GM18858 (cell line): ENCODE results near the gene DIS3L.
A peak's percentile ranks its signal among the peaks of the same experiment; 100 is the strongest.
"Not testable (repeated sequence)": the region's sequence is repeated elsewhere in the genome, so short reads cannot be mapped to it uniquely, and the experiment has no call there.

Experiments
- ATAC-seq: cut with Tn5 transposase; IDR thresholded peaks from one replicate; pipeline ENCODE4 v1.9.1; 2021; ENCODE audit not compliant: unreplicated experiment

Gene DIS3L

DNA sequence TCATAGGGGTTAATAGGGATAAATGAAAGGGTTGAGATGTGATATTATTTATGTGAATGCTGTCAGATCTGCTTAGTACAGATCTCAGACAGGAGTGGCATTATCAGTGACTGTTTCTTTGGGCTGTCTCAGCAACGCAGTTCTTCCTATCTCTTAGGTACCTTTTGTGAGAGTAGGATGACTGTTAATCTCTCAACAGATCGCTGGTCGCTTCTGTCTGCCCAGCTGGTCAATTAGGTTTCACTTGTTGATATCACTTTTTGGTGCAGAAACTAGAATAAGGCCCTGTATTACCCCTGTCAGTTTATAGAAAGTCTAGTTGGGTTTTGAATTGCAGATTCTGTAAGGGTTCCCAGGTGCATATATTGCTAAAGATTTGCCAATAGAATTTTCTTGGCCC lies 16.5 kb downstream of the DIS3L start:
- ATAC-seq = no peak

DNA sequence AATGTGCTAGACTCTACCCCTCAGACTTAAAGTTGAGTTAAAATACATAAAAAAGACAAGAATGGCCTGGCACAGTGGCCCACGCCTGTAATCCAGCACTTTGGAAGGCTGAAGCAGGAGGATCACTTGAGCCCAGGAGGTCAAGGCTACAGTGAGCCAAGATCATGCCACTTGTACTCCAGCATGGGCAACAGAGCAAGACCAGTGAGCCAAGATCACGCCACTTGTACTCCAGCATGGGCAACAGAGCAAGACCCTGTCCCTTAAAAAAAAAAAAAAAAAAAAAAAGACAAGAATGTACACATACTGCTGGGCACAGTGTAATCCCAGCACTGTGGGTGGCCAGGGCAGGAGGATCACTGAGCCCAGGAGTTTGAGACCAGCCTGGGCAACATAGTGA lies 17.4 kb downstream of the DIS3L start:
- ATAC-seq = no peak

DNA sequence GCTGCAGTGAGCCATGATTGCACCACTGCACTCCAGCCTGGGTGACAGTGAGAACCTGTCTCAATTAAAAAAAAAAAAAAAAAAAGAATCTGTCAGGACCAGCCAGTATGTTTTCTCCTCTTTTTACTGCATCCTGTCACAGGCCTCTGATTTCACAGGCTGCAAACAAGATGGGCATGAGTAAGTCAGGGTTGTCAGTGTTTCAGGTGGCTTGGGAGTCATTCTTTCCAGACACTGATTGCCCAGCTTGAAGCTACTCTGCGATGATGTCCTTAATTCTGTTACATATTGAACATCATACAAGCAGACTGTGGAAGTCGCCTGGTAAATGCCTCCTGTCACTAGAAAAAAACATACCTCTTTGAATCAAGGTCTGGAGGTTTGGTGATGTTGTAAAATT lies 18.8 kb downstream of the DIS3L start:
- ATAC-seq = no peak

DNA sequence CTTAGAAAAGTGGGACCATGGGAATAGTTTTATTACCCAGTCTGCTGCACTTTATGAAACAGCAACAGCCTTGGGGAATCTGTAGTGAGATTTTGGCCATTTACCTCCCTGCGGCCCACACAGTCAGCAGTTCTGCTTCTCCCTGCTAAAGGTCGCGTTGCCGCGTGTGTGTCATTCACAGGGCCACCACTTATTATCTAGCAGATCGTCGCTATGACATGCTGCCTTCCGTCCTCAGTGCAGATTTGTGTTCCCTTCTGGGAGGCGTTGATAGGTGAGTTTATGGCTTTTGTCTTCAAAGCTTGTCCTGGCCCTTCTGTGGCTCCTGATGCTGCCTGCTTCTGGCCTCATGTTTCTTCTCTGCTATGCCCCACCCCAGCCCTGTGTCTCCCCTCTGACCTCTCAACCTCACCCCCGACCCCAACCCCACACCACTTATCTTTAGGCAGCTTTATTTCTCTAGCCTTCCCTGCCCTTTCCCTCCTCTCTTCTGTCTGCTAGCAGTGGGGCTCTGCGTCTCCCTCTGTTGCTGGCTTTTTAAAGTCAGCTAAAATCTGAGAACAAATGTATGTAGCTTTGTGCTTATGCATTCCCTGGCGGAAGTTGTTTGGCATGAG lies 30.1 kb downstream of the DIS3L start:
- ATAC-seq = no peak

DNA sequence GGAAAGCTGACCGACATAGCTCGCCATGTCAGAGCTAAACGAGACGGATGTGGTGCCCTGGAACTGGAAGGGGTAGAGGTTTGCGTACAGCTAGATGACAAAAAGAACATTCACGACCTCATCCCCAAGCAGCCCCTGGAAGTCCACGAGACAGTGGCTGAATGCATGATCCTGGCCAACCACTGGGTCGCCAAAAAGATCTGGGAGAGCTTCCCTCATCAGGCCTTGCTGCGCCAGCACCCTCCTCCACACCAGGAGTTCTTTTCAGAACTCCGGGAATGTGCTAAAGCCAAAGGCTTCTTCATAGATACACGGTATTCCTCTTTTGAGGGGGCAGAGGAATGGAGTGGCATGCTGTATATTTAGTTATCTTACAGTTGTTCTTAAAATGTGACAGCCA lies 32.7 kb downstream of the DIS3L start:
- no peak for ATAC-seq

DNA sequence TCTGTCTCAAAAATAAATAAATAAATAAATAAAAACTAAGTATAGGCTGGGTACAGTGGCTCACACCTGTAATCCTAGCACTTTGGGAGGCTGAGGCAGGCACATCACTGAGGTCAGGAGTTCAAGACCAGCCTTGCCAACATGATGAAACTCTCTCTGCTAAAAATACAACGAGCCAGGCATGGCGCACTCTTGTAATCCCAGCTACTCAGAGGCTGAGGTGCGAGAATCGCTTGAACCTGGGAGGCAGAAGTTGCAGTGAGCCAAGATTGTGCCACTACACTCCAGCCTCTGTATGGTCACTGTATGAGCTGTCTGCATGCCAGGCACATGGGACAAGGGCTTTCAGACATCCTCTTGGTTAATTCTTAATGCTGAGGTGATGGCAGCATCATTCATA lies 34.4 kb downstream of the DIS3L start:
- ATAC-seq = no peak

DNA sequence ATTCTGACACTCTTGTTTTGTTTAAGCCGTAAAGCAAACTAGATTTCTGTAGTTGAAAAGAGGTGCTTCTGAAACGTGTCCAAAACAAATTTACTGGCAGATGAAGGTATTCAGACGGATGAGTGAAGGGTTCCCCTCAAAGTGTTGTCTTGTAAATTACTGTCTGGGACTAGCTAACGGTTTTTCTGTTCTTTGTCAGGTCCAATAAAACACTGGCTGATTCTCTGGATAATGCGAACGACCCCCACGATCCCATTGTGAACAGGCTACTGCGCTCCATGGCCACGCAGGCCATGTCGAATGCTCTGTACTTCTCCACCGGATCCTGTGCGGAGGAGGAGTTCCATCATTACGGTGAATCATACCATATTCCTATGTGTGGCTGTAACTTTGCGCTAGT lies 35.4 kb downstream of the DIS3L start:
- no peak for ATAC-seq

DNA sequence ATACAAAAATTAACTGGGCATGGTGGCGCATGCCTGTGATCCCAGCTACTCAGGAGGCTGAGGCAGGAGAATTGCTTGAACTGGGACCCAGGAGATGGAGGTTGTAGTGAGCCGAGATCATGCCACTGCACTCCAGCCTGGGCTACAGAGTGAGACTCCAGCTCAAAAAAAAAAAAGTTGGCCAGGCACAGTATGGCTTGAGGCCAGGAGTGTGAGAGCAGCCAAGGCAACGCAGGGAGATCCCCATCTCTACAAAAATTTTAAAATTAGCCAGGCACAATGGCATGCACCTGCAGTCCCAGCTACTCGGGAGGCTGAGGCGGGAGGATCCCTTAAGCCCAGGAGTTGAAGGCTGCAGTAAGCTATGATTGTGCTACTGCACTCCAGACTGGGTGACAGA lies 55.2 kb downstream of the DIS3L start:
- not testable (repeated sequence) for ATAC-seq

DNA sequence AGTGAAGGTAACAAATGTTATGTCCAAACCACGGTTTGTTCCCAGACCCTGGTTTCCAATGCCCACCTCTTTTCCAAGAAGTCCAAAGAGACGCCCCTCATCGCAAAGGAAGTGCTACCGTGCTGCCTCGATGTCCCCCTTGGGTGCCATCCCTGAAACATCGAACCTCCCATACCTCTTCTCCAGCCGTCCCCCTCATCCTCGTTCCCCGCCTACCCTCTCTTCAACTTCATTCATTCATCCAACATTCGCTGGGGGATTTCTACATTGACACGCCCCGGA lies 62.6 kb downstream of the DIS3L start:
- ATAC-seq = no peak

DNA sequence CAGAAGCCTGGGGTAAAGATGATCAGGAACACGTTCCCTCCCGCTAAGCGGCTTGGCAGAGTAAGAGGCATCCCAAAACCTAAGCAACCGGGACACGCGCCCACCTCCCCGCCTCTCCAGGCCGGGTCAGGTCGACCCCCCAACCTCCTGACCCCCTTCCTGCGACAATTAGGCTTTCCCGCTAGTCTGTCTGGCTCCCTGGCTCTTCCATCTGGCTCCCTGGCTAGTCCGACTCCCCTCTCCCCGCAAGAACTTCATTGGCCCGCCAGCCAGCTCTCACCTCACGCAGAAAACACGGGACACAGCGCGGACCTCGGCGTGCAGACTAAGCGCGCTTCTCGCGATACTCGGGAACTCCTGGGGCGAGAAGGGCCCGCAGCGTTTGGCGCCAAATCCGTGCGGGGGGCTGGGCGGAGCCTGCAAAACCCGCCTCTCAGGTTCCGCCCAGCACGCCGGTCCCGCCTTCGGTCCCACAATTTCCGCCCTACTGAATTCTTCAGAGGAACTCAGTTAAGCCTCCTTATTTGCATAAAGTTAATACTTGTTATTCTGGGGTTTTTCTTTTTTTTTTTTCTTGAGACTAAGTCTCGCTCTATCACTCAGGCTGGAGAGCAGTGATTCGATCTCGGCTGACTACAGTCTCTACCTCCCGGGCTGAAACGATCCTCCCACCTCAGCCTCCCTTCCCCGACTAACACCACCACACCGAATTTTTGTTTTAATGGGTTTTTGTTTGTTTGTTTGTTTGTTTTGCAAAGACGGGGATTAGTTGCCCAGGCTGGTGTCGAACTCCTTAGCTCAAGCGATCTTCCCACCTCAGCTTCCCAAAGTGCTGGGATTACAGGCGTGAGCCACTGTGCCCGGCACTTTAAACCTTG lies 63.2 kb downstream of the DIS3L start, which contains the start of gene TIPIN:
Gene TIPIN, minus strand, starts transcription at position 327 of the 878 bp plus-strand sequence. CDS start 3,738 bp downstream, outside the sequence.
- ATAC-seq = peak; percentile 68

DNA sequence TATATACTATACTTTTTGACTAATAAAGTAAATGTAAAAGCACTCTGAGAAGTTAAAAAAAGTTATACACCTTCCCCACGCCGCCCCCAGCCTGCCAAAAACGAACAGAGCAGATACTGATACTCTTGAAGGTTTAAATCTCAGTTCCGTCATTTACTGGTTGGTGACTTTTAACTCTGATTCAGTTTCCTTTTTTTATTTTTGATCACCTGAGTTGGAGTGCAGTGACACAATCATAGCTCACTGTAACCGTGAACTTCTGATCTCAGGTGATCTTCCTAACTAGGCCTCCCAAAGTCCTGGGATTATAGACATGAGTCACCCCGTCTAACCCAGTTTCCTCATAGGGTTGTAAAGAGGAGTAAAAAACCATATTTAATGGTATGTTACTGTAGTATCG lies 66.4 kb downstream of the DIS3L start:
- no peak for ATAC-seq

DNA sequence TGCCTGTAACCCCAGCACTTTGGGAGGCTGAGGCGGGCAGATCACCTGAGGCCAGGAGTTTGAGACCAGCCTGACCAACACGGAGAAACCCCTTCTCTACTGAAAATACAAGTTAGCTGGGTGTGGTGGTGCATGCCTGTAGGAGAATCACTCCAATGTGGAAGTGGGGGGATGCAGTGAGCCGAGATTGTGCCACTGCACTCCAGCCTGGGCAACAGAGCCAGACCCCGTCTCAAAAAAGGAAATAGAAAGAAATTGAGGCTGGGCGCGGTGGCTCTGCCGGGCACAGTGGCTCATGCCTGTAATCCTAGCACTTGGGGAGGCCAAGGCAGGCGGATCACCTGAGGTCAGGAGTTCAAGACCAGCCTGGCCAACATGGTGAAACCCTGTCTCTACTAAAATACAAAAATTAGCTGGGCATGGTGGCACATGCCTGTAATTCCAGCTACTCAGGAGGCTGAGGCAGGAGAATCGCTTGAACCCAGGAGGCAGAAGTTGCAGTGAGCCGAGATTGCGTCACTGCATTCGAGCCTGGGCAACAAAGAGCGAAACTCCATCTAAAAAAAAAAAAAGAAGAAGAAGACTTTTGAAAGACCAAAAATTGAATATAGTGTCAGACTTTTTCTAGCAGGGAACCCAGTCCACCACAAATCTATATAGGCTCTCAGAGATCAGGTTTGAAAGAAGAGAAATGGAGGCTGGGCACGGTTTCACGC lies 68.5 kb downstream of the DIS3L start:
- ATAC-seq = not testable (repeated sequence)

DNA sequence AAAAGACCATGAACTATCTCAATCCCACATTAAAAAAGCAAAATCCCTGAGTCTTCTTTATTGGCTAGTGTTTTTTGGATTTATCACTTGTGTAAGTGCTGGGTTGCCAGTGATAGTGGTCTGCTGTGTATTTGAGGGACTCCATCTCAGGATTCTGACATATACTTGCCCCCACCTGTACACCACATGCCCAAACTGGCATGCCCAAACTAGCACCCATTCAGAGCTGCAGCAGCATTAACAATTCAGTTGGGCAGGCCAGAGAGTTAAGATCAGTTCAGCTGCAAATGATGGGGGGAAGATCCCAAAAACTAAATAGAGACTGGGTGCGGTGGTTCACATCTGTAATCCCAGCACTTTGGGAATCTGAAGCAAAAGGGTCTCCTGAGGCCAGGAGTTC lies 69.4 kb downstream of the DIS3L start:
- ATAC-seq = no peak

DNA sequence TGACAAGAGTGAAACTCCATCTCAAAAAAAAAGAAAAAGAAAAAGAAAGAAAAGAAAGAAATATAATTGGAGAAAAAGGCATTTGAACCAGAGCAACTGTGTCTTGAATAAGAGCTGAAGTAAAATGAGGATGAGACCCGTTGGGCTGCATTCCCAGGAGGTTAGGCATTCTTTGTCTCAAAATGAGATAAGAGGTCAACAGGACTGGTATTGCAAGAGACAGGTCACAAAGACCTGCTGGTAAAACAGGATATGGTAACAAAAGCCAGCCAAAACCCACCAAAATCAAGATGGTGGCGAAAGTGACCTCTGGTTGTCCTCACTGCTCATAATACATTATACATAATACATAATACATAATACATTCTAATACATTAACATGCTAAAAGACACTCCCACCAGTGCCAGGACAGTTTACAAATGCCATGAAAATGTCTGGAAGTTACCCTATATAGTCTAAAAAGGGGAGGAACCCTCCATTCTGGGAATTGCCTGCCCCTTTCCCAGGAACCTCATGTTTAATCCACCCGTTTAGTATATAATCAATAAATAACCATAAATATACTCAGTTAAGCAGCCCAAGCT lies 71.7 kb downstream of the DIS3L start:
- ATAC-seq = no peak

DNA sequence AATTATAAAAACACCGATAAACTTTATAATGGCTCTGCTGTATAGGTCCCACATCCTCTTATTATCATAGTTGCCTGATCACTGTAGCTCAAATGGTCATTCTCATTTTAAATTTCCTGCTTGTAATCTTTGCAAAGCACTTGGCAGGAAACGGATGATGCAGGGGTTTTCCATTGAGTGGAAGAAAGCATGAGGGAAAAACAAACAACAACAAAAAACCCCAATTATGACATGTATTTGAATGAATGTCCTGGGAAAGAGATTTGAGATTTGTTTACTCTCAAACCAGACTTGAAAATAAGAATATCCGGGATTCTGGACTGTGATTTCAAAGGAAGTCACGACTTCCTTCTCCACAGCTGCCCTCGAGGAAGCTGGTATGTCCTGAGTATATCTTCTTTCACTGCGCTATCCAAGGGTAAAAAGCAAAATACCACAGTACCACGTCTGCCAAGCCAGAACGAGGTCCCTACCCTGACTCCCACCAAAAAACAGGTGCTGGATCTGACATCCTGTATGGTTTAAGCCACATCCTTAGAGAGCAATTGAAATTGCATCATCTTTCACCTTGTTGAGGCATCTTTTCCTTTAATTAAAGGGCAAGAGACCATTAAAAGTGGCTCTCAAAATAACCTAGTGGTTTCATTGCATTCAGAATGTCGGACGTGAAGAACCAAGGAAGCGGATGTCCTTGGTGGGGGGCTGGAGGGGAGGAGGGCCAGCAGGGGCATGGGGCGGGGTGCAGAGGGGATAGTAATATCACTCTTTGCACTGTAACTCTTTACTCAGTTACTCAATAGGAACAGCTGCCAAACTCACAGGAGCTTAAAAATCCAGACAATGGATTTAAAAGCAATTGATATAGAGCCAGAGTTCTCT lies 76.6 kb downstream of the DIS3L start:
- no peak for ATAC-seq

DNA sequence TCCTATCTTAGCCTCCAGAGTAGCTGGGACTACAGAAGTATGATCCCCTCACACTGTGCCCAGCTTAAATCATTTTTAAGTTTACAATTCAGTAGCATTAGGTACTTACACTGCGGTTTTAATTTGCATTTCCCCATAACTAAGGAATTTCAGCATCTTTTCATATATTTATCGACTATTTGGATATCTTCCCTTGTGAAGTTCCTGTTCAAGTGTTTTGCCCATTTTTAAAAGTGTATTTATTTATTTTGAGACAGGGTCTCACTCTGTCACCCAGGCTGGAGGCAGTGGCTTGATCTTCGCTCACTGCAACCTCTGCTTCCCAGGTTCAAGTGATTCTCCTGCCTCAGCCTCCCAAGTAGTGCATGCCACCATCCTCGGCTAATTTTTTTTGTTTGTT lies 80.8 kb downstream of the DIS3L start:
- ATAC-seq = no peak

DNA sequence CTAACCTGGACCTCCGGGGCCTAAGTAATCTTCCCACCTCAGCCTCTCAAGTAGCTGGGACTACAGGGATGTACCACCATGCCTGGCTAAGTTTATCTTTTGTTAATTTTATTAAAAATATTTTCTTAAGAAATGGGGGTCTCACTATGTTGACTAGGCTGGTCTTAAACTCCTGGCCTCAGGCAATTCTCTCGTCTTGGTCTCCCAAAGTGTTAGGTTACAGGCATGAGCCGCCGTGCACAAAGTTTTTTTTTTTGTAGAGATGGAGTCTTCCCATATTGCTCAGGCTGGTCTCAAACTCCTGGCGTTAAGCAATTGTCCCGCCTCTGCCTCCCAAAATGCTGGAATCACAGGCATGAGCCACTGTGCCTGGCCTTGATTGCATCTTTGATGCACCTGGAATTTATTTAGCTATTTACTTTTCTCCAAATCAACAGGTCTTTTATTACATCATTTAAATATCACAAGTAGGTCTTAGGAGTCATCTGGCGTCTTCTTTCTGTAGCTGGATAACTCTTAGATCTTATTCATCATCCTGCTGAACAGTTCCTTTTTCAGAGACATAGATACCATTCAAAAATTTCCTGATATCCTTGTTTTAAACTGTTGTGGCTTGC lies 85.6 kb downstream of the DIS3L start:
- no peak for ATAC-seq

DNA sequence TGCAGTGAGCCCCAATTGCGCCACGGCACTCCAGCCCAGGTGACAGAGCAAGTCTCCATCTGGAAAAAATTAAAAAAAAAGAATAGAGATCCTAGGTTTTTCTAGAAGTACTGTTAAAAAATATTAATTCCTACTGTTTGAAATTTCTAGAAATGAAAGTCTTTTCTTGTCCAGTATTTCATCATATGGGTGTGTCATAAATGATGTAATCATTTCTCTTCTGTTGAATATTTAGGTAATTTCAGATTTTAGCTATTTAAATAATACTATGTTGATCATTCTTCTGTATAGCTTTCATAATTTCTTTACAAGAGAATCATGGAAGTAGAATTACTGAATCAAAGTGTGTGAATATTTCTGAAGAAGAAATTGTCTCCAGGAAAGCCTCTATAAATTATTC lies 88.0 kb downstream of the DIS3L start:
- not testable (repeated sequence) for ATAC-seq
